WTC11 (cell line): ENCODE measurements around the gene GALNT17. TPM values are rescaled to one million over a fixed set of nuclear protein-coding genes. Genes with fewer than 3 reads are reported as not detected.
A peak's percentile ranks its signal among the peaks of the same experiment; 100 is the strongest.

Experiments used
- ATAC-seq: fragments of 200-7000 bp; cut with Tn5 transposase; 2 replicates; pipeline ENCODE4 v1.10.0; 2021; ENCODE audit warnings: mild to moderate bottlenecking, moderate library complexity
- CTCF ChIA-PET: fragments of 300-600 bp; sonication (Branson Sonifier 250); formaldehyde crosslinking; loops from one replicate; lab custom pipeline; 2021; ENCODE audit warnings: antibody characterized with exemption; lab: Charles Lee
- POLR2A ChIA-PET: fragments of 350-600 bp; sonication (Branson Sonifier 250); formaldehyde crosslinking; loops from one replicate; lab custom pipeline; 2021; ENCODE audit warnings: antibody characterized with exemption; lab: Charles Lee
- DNase-seq: peaks from one replicate; pipeline ENCODE4 v3.0.0; 2021; ENCODE audit warnings: low spot score
- H3K27ac Mint-ChIP-seq: 2 replicates; pipeline ENCODE4 v1.8.0; 2021; ENCODE audit warnings: mixed read lengths
- H3K27me3 Mint-ChIP-seq: 2 replicates; pipeline ENCODE4 v1.8.0; 2021; ENCODE audit warnings: low read depth, mild to moderate bottlenecking, moderate library complexity, mixed read lengths
- H3K36me3 Mint-ChIP-seq: 2 replicates; pipeline ENCODE4 v1.8.0; 2021; ENCODE audit warnings: mixed read lengths
- H3K4me1 Mint-ChIP-seq: 2 replicates; pipeline ENCODE4 v1.8.0; 2022; ENCODE audit warnings: mixed read lengths
- H3K4me3 Mint-ChIP-seq: 2 replicates; pipeline ENCODE4 v1.8.0; 2021; ENCODE audit warnings: mild to moderate bottlenecking, moderate library complexity, mixed read lengths
- H3K9me3 Mint-ChIP-seq: 2 replicates; pipeline ENCODE4 v1.8.0; 2021; ENCODE audit warnings: mixed read lengths
- ARID4B ChIP-seq: sonication (generic); formaldehyde crosslinking; IDR thresholded peaks from 2 replicates; pipeline ENCODE4 v1.8.0; 2023; ENCODE audit warnings: missing genetic modification reagents, mild to moderate bottlenecking, borderline replicate concordance
- CBFB ChIP-seq: sonication (generic); formaldehyde crosslinking; IDR thresholded peaks from 2 replicates; pipeline ENCODE4 v1.8.1; 2022; ENCODE audit warnings: mild to moderate bottlenecking, low read depth, missing genetic modification reagents
- CREM ChIP-seq: sonication (generic); formaldehyde crosslinking; IDR thresholded peaks from 2 replicates; pipeline ENCODE4 v1.8.1; 2022; ENCODE audit warnings: mild to moderate bottlenecking, missing genetic modification reagents, moderate library complexity
- E2F5 ChIP-seq: sonication (generic); formaldehyde crosslinking; IDR thresholded peaks from 2 replicates; pipeline ENCODE4 v1.8.1; 2022; ENCODE audit warnings: mild to moderate bottlenecking, moderate library complexity, missing genetic modification reagents
- GTF2I ChIP-seq: fragments of 250-450 bp; sonication (Bioruptor Pico); conservative IDR thresholded peaks from 2 replicates; pipeline ENCODE4 v1.4.0; 2021; ENCODE audit warnings: mild to moderate bottlenecking
- HMGA2 ChIP-seq: fragments of 250-450 bp; sonication (Bioruptor Pico); IDR thresholded peaks from 2 replicates; pipeline ENCODE4 v1.4.0; 2021; ENCODE audit warnings: mild to moderate bottlenecking, moderate library complexity
- IRF2 ChIP-seq: sonication (generic); formaldehyde crosslinking; IDR thresholded peaks from 2 replicates; pipeline ENCODE4 v1.8.0; 2022; ENCODE audit warnings: low read depth, missing genetic modification reagents, borderline replicate concordance
- JAZF1 ChIP-seq: fragments of 250-450 bp; sonication (Bioruptor Pico); IDR thresholded peaks from 2 replicates; pipeline ENCODE4 v1.9.0; 2021; ENCODE audit warnings: moderate library complexity, mild to moderate bottlenecking, inconsistent platforms
- JUN ChIP-seq: sonication (generic); formaldehyde crosslinking; IDR thresholded peaks from 2 replicates; pipeline ENCODE4 v1.8.0; 2023; ENCODE audit warnings: mild to moderate bottlenecking, missing genetic modification reagents
- NFYB ChIP-seq: sonication (generic); formaldehyde crosslinking; conservative IDR thresholded peaks from 2 replicates; pipeline ENCODE4 v1.8.0; 2022; ENCODE audit warnings: low read depth, missing genetic modification reagents
- OVOL2 ChIP-seq: fragments of 250-450 bp; sonication (Bioruptor Pico); IDR thresholded peaks from 2 replicates; pipeline ENCODE4 v1.9.0; 2021; ENCODE audit warnings: mild to moderate bottlenecking, borderline replicate concordance
- PRDM15 ChIP-seq: sonication (generic); formaldehyde crosslinking; IDR thresholded peaks from 2 replicates; pipeline ENCODE4 v1.8.0; 2022; ENCODE audit warnings: missing genetic modification reagents
- SP1 ChIP-seq: sonication (generic); formaldehyde crosslinking; conservative IDR thresholded peaks from 2 replicates; pipeline ENCODE4 v1.8.1; 2022; ENCODE audit warnings: missing genetic modification reagents
- TCF7 ChIP-seq: sonication (generic); formaldehyde crosslinking; IDR thresholded peaks from 2 replicates; pipeline ENCODE4 v1.8.0; 2022; ENCODE audit warnings: mild to moderate bottlenecking, low read depth, missing genetic modification reagents, moderate library complexity
- ZMAT4 ChIP-seq: fragments of 250-450 bp; sonication (Bioruptor Pico); IDR thresholded peaks from 2 replicates; pipeline ENCODE4 v1.9.0; 2021; ENCODE audit warnings: mild to moderate bottlenecking
- ZNF317 ChIP-seq: sonication (generic); formaldehyde crosslinking; IDR thresholded peaks from 2 replicates; pipeline ENCODE4 v1.8.1; 2023; ENCODE audit warnings: low read depth, mild to moderate bottlenecking, moderate library complexity, missing genetic modification reagents, borderline replicate concordance
- total RNA-seq: library from RNA; stranded (reverse); gene quantifications from 3 replicates; pipeline ENCODE4 v1.2.3, GENCODE V29; 2021
- TF ChIP-seq, protein P1 (sequence below): sonication (generic); formaldehyde crosslinking; IDR thresholded peaks from 2 replicates; pipeline ENCODE4 v1.8.0; 2022; ENCODE audit warnings: mild to moderate bottlenecking, missing genetic modification reagents
- TF ChIP-seq, protein P2 (sequence below): sonication (generic); formaldehyde crosslinking; IDR thresholded peaks from 2 replicates; pipeline ENCODE4 v1.8.0; 2022; ENCODE audit warnings: mild to moderate bottlenecking, missing genetic modification reagents
- TF ChIP-seq, protein P3 (sequence below): sonication (generic); formaldehyde crosslinking; IDR thresholded peaks from 2 replicates; pipeline ENCODE4 v1.8.0; 2022; ENCODE audit warnings: mild to moderate bottlenecking, missing genetic modification reagents
- TF ChIP-seq, protein P4 (sequence below): sonication (generic); formaldehyde crosslinking; IDR thresholded peaks from 2 replicates; pipeline ENCODE4 v1.8.1; 2023; ENCODE audit warnings: mild to moderate bottlenecking, missing genetic modification reagents
- TF ChIP-seq, protein P5 (sequence below): fragments of 250-450 bp; sonication (Bioruptor Pico); IDR thresholded peaks from 2 replicates; pipeline ENCODE4 v2.1.2; 2022; ENCODE audit warnings: mild to moderate bottlenecking, moderate library complexity

GALNT17 gene
- total RNA-seq, 1 experiment from 2014 or later = 61.1 TPM

DNA sequence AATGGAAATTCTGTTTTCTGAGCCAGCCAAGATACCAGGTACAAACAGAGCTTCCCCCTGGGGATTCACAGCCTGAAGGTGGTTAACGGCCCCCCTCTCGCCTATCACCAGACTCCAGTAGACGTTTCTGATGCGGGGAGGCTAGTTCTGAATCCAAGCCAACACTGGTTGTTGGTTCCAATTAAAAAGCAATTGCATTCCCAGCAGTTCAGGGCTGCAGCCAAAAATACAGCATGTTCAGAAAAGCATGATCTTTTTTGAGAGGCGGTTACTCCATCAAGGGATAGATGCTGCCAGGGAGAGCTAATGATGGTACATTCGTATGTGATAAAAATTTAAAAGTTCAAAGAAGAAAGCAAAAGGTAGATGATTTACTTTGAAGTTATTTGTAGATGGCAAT is 481.0 kb downstream of the GALNT17 start (continued):
- no peak for TF ChIP-seq ARID4B (CRISPR knock-in tag)
- TF ChIP-seq, protein P1, sequence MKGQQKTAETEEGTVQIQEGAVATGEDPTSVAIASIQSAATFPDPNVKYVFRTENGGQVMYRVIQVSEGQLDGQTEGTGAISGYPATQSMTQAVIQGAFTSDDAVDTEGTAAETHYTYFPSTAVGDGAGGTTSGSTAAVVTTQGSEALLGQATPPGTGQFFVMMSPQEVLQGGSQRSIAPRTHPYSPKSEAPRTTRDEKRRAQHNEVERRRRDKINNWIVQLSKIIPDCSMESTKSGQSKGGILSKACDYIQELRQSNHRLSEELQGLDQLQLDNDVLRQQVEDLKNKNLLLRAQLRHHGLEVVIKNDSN = no peak

GRCh38 chr7:71613313-71613712 is 481.4 kb downstream of the GALNT17 start:
- H3K27ac Mint-ChIP-seq = peak overlapping the region; percentile 26; the same call in 1 of the 2 replicates
- H3K4me1 Mint-ChIP-seq = peaks cover 51% of the 10 kb centered on the region
- peaks cover 9% of the 10 kb centered on the region; the same call in 1 of the 2 replicates for H3K36me3 Mint-ChIP-seq
- ATAC-seq (no peak; the same call in 1 of the 2 replicates), DNase-seq (no peak)
- CTCF ChIA-PET = interaction anchor here (0.8 kb wide), 1 partner anchor 18 kb away, joined by 3 read pairs; no protein-coding TSS in a partner anchor
- POLR2A ChIA-PET = no interaction called here
- no peaks in the 10 kb centered on the region for H3K27me3 Mint-ChIP-seq
- no peak overlapping the region for H3K4me3 Mint-ChIP-seq
- TF ChIP-seq NFYB (no peak), PRDM15 (CRISPR knock-in tag) (no peak), JUN (CRISPR knock-in tag) (no peak), JAZF1 (no peak), CREM (no peak), E2F5 (no peak), ZNF317 (no peak), CBFB (CRISPR knock-in tag) (no peak), IRF2 (no peak), ZMAT4 (CRISPR knock-in tag) (no peak), GTF2I (CRISPR knock-in tag) (no peak), TCF7 (CRISPR knock-in tag) (no peak), HMGA2 (CRISPR knock-in tag) (no peak), OVOL2 (no peak), SP1 (CRISPR knock-in tag) (no peak)
- TF ChIP-seq, protein P2, sequence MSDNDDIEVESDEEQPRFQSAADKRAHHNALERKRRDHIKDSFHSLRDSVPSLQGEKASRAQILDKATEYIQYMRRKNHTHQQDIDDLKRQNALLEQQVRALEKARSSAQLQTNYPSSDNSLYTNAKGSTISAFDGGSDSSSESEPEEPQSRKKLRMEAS (CRISPR knock-in tag) = no peak
- TF ChIP-seq, protein P3, sequence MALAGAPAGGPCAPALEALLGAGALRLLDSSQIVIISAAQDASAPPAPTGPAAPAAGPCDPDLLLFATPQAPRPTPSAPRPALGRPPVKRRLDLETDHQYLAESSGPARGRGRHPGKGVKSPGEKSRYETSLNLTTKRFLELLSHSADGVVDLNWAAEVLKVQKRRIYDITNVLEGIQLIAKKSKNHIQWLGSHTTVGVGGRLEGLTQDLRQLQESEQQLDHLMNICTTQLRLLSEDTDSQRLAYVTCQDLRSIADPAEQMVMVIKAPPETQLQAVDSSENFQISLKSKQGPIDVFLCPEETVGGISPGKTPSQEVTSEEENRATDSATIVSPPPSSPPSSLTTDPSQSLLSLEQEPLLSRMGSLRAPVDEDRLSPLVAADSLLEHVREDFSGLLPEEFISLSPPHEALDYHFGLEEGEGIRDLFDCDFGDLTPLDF (CRISPR knock-in tag) = no peak
- TF ChIP-seq, protein P4, sequence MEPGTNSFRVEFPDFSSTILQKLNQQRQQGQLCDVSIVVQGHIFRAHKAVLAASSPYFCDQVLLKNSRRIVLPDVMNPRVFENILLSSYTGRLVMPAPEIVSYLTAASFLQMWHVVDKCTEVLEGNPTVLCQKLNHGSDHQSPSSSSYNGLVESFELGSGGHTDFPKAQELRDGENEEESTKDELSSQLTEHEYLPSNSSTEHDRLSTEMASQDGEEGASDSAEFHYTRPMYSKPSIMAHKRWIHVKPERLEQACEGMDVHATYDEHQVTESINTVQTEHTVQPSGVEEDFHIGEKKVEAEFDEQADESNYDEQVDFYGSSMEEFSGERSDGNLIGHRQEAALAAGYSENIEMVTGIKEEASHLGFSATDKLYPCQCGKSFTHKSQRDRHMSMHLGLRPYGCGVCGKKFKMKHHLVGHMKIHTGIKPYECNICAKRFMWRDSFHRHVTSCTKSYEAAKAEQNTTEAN (CRISPR knock-in tag) = no peak
- TF ChIP-seq, protein P5, sequence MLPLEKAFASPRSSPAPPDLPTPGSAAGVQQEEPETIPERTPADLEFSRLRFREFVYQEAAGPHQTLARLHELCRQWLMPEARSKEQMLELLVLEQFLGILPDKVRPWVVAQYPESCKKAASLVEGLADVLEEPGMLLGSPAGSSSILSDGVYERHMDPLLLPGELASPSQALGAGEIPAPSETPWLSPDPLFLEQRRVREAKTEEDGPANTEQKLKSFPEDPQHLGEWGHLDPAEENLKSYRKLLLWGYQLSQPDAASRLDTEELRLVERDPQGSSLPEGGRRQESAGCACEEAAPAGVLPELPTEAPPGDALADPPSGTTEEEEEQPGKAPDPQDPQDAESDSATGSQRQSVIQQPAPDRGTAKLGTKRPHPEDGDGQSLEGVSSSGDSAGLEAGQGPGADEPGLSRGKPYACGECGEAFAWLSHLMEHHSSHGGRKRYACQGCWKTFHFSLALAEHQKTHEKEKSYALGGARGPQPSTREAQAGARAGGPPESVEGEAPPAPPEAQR = no peak
- peaks cover 2% of the 10 kb centered on the region for H3K9me3 Mint-ChIP-seq
